Naive thymus-derived CD8-positive, alpha-beta T cell (primary cell): ENCODE measurements around the gene NOS3. TPM values are rescaled to one million over a fixed set of nuclear protein-coding genes. Genes with fewer than 3 reads are reported as not detected.

ENCODE experiments used
- ATAC-seq, 2 donors: fragments of 150-1000 bp; cut with Tn5 transposase in 1 of 2; sonication (Bioruptor Pico), chemical (Tn5 transposase) in 1 of 2; 1 replicate in 1 of 2; 2 replicates in 1 of 2; pipeline ENCODE4 v1.10.0; 2021; ENCODE audit warnings: mild to moderate bottlenecking in 2 of 2, moderate library complexity in 2 of 2
- POLR2A ChIA-PET: fragments of 350-600 bp; sonication (Branson Sonifier 250); formaldehyde crosslinking; loops from one replicate; lab custom pipeline; 2021; ENCODE audit warnings: antibody characterized with exemption; lab: Charles Lee
- DNase-seq, 10 donors: peaks; one replicate each; pipeline versions ENCODE4 v3.0.0 to v3.0.0-alpha.2; 2020 to 2022
- H3K27ac Mint-ChIP-seq, 10 donors: one replicate each; pipeline ENCODE4 v1.8.0; 2020 to 2022; ENCODE audit warnings: mild to moderate bottlenecking in 10 of 10, mixed read lengths in 10 of 10, moderate library complexity in 4 of 10, inconsistent platforms in 1 of 10
- H3K27me3 Mint-ChIP-seq, 5 donors: one replicate each; pipeline ENCODE4 v1.8.0; 2021 to 2022; ENCODE audit warnings: mixed read lengths in 5 of 5
- H3K36me3 Mint-ChIP-seq, 3 donors: one replicate each; pipeline ENCODE4 v1.8.0; 2020 to 2022; ENCODE audit warnings: mixed read lengths in 3 of 3, mild to moderate bottlenecking in 2 of 3, inconsistent platforms in 1 of 3
- H3K4me1 Mint-ChIP-seq, 4 donors: one replicate each; pipeline ENCODE4 v1.8.0; 2021 to 2022; ENCODE audit warnings: mixed read lengths in 4 of 4
- H3K4me3 Mint-ChIP-seq, 10 donors: one replicate each; pipeline ENCODE4 v1.8.0; 2020 to 2022; ENCODE audit warnings: mild to moderate bottlenecking in 10 of 10, mixed read lengths in 10 of 10, moderate library complexity in 6 of 10, inconsistent platforms in 1 of 10
- H3K9me3 Mint-ChIP-seq, 9 donors: one replicate each; pipeline ENCODE4 v1.8.0; 2020 to 2022; ENCODE audit warnings: mixed read lengths in 9 of 9, mild to moderate bottlenecking in 3 of 9, inconsistent platforms in 1 of 9, moderate library complexity in 1 of 9
- polyA plus RNA-seq, 3 donors: library from polyadenylated mRNA; unstranded; fragments of 300-500 nt; fragmentation: Illumina TruSeq; gene quantifications; one replicate each; pipeline ENCODE4 v1.2.3, GENCODE V29; 2021
- total RNA-seq, 8 experiments: library from RNA in 2 of 8; stranded (reverse) in 2 of 8; gene quantifications; one replicate each; pipeline ENCODE4 v1.2.3 and lab custom pipeline; 2021 to 2026

The NOS3 gene
- total and polyA plus RNA-seq, 5 experiments from 2014 or later = 1.4 to 3.3 (median 1.8) TPM

DNA sequence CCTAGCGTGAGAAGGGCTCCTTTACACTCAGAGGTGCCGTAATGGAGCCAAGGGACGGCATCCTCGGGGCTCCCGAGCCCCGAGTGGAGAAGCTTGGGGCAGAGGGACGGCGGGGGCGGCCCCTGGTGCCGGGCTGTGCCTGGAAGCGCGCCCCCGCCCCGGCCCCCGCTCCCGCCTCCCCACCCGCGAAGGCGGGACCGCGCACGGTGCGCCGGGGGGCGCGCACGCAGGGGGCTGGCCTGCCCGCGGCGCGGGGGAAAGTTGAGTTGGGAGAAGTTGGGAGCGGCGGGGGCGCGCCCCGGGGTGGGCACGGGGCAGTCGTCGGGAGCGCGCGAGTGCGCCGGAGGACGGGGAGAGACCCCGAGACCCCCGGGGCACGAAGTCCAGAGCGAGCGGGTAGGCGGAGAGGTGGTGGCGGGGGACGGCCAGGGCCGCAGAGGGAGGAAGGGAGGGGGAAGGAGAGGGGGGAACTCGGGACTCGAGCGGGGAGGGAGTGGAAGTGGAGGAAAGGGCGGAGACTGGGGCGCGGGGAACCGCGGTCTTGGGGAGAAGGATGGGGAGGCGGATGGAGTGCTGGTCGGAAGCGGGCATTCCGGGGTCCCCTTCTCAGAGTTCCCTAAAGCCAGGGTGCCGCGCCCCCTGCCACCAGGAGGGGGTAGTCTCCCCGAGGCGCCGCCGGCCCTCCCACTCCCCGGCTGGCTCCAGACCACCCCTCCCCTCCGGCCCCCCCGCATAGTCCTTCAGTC is 68.7 kb downstream of the NOS3 start, which contains the start of gene SLC4A2:
SLC4A2 (plus strand) TSS at position 223 of the 746 bp plus-strand sequence. CDS start 2,399 bp downstream, outside the sequence.
- ATAC-seq (peak in 1 of 2 donors; percentile 4), DNase-seq (peak; percentile 52 to 79 (median 70))
- peak within 1 kb of the TSS; percentile 88 to 97 (median 94) for H3K4me3 Mint-ChIP-seq
- H3K9me3 Mint-ChIP-seq = no peaks in the 10 kb centered on the region
- peak within 1 kb of the TSS; percentile 85 to 98 (median 96) for H3K27ac Mint-ChIP-seq
- POLR2A ChIA-PET = interaction anchor here (1.0 to 5.2 kb wide), 6 partner anchors 20 to 49 kb away, joined by 3 to 42 read pairs (median 14); partner anchors contain the start of genes ABCB8, AGAP3, FASTK and TMUB1
- H3K27me3 Mint-ChIP-seq = no peaks in the 10 kb centered on the region
- H3K36me3 Mint-ChIP-seq = peaks cover 0 to 6% (median 0%) of the 10 kb centered on the region in 3 donors
- peaks cover 17 to 48% (median 42%) of the 10 kb centered on the region in 4 donors for H3K4me1 Mint-ChIP-seq

DNA sequence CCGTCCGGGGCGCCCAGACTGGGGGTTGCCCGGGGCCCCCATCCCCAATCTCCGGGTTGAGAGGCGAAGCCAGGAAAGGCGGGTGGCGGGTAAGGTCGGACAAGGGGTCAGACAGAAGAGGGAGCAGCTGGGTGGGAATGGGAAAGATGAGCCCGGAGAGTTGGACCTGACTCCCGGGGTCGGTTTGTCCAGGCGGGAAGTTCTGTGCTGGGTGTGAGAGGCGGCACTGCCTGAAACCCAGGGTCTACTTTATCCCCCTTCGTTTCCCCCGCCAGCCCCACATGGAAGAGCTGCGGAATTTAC is 69.2 kb downstream of the NOS3 start:
- Mint-ChIP-seq H3K27me3 (no peaks in the 10 kb centered on the region), H3K9me3 (no peaks in the 10 kb centered on the region), H3K27ac (peak overlapping the region in 7 of 10 donors; percentile 15 to 74 (median 60)), H3K4me1 (peaks cover 17 to 47% (median 41%) of the 10 kb centered on the region in 4 donors), H3K36me3 (peaks cover 0 to 9% (median 0%) of the 10 kb centered on the region in 3 donors), H3K4me3 (peak overlapping the region; percentile 80 to 97 (median 86))
- POLR2A ChIA-PET = interaction anchor here (1.7 to 5.2 kb wide), 2 partner anchors 19 to 32 kb away, joined by 7 to 42 read pairs; partner anchors contain the start of genes ABCB8 and FASTK
- no peak for DNase-seq
- ATAC-seq = no peak

DNA sequence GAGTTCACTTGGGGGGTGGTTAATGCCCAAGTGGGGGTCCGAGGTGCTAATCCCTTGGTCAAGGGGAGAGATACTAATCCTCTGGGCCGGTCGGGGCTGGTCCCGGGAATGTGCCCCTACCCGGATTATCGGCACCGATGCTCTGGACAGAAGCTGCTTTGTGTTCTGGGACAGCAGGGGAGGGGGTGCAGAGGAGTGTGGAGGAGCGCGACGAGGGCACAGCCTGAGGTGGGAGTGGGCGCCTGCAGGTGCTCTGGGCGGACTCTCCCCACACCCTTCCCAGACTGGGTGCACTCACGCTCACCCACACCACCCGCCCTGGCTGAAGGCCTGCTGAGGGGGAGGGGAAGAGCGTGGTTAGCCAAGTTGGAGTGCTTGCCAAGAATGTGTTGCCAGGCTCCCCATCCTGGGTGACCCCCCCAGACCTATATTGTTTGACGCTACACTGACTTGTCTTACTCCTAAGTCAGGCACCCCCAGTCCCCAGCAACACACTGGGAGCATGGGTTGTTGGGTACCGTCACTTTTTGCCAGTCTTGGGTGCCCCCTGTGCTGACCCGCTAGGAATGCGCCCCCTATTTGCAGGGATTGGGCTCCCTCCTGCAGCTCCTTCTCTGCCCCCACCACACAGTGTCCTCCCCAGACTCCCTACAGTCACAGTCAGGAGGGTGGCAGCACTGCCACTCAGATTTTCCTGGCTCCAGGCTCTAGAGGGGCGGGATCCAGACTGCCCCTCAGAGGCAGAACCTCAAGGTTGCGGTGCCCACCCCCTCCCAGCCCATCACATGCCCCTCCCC is 69.8 kb downstream of the NOS3 start:
- Mint-ChIP-seq H3K27me3 (no peaks in the 10 kb centered on the region), H3K36me3 (peaks cover 0 to 14% (median 0%) of the 10 kb centered on the region in 3 donors), H3K9me3 (no peaks in the 10 kb centered on the region), H3K4me3 (peak overlapping the region; percentile 80 to 97 (median 86)), H3K4me1 (peaks cover 17 to 47% (median 41%) of the 10 kb centered on the region in 4 donors), H3K27ac (peak overlapping the region in 7 of 10 donors; percentile 60 to 85 (median 66))
- ATAC-seq = no peak
- POLR2A ChIA-PET = interaction anchor here (1.7 to 5.2 kb wide), 2 partner anchors 18 to 32 kb away, joined by 7 to 42 read pairs; partner anchors contain the start of genes ABCB8 and FASTK
- DNase-seq = no peak

DNA sequence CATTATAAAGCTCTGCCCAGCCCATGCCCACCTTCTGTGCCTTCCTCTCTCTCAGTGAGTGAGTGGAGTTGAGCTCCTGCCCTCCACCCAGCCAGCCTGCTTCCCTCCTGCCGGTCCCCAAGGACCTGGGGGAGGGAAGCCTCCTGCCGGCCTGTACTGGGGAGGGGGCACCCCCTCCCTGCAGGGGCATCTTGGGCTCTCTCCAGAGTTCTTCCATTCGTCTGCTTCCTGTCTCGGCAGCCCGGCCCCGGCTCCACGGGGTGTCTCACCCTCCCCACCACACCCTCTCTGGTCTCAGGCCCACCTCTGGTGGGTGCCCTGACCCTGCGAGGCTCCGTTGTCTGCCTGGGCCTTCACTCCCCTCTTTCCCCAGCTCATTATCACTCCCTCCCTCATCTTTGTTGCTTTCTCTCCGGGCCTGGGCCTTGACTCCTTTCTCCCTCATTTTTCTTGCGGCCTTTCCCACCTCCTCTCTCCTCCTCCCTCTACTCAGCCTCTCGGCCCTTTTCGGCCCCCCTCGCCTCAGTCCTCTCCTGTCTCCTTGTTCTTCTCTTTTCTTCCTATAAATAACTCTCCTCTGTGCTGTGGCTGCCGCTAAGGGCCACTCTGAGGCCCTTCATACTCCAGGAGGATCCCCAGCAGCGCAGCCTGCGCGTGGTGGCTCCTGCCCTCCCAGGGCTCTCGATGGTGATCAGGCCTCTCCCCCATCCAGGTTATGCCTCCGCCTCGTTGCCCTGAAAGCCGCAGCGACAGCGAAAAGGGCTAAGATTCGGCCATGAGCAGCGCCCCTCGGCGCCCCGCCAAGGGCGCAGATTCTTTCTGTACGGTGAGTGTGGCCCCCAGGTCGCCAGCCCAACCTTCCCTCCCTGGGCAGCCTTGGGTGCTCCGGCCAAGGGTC is 70.6 kb downstream of the NOS3 start:
- peak overlapping the region in 9 of 10 donors; percentile 44 to 94 (median 75) for H3K4me3 Mint-ChIP-seq
- peak overlapping the region in 7 of 10 donors; percentile 3 to 85 (median 63) for H3K27ac Mint-ChIP-seq
- no peaks in the 10 kb centered on the region for H3K9me3 Mint-ChIP-seq
- peaks cover 0 to 14% (median 0%) of the 10 kb centered on the region in 3 donors for H3K36me3 Mint-ChIP-seq
- DNase-seq (no peak), ATAC-seq (no peak)
- POLR2A ChIA-PET = interaction anchor here (1.1 to 5.2 kb wide), 5 partner anchors 13 to 44 kb away, joined by 3 to 42 read pairs (median 4); partner anchors contain the start of genes ABCB8 and FASTK
- peaks cover 17 to 47% (median 39%) of the 10 kb centered on the region in 4 donors for H3K4me1 Mint-ChIP-seq
- no peaks in the 10 kb centered on the region for H3K27me3 Mint-ChIP-seq

DNA sequence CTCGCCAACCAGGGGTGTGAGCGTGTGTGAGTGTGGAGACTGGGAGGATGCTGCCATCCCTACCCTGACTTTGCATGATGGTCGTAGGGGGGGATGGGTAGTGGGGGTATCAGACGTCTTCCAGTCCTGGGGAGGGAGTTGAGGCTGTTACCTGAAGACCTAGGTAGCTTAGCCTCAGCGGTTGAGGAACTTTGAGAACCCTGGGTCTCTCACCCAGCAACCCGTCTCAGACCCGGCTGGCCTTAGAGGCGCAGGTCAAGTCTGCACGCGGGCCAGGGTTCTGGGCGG is 71.2 kb downstream of the NOS3 start:
- H3K4me1 Mint-ChIP-seq = peaks cover 16 to 41% (median 36%) of the 10 kb centered on the region in 4 donors
- no peaks in the 10 kb centered on the region for H3K27me3 Mint-ChIP-seq
- peaks cover 0 to 17% (median 0%) of the 10 kb centered on the region in 3 donors for H3K36me3 Mint-ChIP-seq
- ATAC-seq (no peak), DNase-seq (no peak)
- H3K4me3 Mint-ChIP-seq = peak overlapping the region in 3 of 10 donors; percentile 4 to 82 (median 31)
- POLR2A ChIA-PET = interaction anchor here (1.1 to 1.4 kb wide), 3 partner anchors 12 to 45 kb away, joined by 3 to 4 read pairs (median 4); partner anchors contain the start of gene ABCB8
- no peaks in the 10 kb centered on the region for H3K9me3 Mint-ChIP-seq
- peak overlapping the region in 2 of 10 donors; percentile 54 to 83 for H3K27ac Mint-ChIP-seq

DNA sequence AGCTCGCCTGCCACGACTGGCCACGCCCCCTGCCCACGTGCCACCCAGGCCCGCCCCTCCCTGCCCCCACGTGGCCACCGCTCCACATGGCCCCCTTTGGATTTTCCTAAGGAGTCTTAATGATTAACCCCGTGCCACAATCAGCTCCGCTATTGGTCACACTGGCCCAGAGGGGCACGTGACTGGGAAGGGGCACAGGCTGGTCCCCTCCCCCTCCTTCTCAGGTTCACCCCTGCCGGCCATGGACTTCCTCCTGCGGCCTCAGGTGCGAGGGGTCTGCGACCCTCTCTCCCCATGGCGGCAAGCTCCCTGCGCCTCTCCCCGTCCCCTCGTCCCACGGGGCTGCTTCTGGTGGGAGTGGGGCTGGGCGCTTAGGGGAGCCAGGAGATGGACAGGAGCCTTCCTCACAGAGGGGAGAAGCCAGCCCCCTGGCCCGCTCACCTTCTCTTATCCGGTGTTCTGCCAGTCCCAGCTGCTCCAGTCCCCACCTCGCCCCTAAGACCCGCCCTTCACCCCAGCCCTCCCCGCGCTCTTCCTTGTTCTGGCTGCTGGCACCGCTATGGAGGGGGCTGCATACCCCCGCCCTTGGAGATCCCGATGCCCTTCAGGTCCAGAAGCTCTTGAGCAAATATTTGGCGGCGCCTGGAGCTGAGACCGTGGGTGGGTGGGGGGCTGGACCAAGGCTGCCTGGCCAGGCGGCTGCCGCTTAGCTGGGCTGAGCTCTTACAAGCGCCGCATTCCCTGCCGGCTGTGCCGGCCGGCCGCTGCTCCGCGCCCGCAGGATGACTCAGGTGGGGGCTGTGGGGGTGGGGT is 71.8 kb downstream of the NOS3 start:
- ATAC-seq (no peak), DNase-seq (no peak)
- H3K9me3 Mint-ChIP-seq = no peaks in the 10 kb centered on the region
- H3K27me3 Mint-ChIP-seq = no peaks in the 10 kb centered on the region
- H3K4me1 Mint-ChIP-seq = peaks cover 11 to 36% (median 30%) of the 10 kb centered on the region in 4 donors
- H3K36me3 Mint-ChIP-seq = peaks cover 0 to 22% (median 0%) of the 10 kb centered on the region in 3 donors
- no peak overlapping the region for H3K4me3 Mint-ChIP-seq
- no peak overlapping the region for H3K27ac Mint-ChIP-seq
- POLR2A ChIA-PET = interaction anchor here (1.0 to 1.4 kb wide), 4 partner anchors 12 to 45 kb away, joined by 3 to 8 read pairs (median 4); partner anchors contain the start of gene ABCB8

DNA sequence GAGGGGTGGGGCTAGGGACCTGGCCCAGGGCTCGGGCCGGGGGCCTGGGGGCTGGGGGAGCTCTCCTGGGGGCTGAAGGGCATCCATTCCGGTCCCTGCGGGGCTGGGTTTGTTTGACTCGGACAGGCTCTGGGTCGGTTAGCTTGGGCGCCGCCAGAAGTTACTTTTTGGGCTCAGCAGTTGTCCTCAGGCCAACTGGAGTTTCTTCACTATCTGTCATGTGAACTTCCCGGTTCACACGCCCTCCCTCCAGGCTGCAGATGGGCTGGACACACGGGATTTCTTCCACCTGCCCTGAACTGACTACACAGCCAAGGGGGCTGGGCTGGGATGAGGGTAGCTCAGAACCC is 72.4 kb downstream of the NOS3 start:
- H3K36me3 Mint-ChIP-seq = peaks cover 0 to 28% (median 0%) of the 10 kb centered on the region in 3 donors
- no peak overlapping the region for H3K4me3 Mint-ChIP-seq
- DNase-seq (no peak), ATAC-seq (no peak)
- peaks cover 11 to 31% (median 28%) of the 10 kb centered on the region in 4 donors for H3K4me1 Mint-ChIP-seq
- no peaks in the 10 kb centered on the region for H3K9me3 Mint-ChIP-seq
- no peak overlapping the region for H3K27ac Mint-ChIP-seq
- POLR2A ChIA-PET = interaction anchor here (1.0 to 1.4 kb wide), 2 partner anchors 11 to 13 kb away, joined by 4 to 8 read pairs; no protein-coding TSS in a partner anchor
- H3K27me3 Mint-ChIP-seq = no peaks in the 10 kb centered on the region

Other genes starting within 250 kb of the NOS3 start
- not detected for gene TMEM176B, start 190.7 kb upstream of the NOS3 start, total RNA-seq
- under 1 TPM in 1 of 3 donors, not detected in 2; 0.69 TPM for gene TMEM176B, start 190.7 kb upstream of the NOS3 start, polyA plus RNA-seq
- gene TMEM176A, start 190.2 kb upstream of the NOS3 start, total RNA-seq = under 1 TPM in 1 of 2 experiments, not detected in 1; 0.88 TPM
- gene TMEM176A, start 190.2 kb upstream of the NOS3 start, polyA plus RNA-seq = under 1 TPM in 2 of 3 donors, not detected in 1; 0.18 to 0.62 TPM
- gene AOC1, start 138.5 kb upstream of the NOS3 start, total RNA-seq = not detected
- not detected for gene AOC1, start 138.5 kb upstream of the NOS3 start, polyA plus RNA-seq
- 1 to 10 TPM; 1.3 to 1.6 TPM for gene KCNH2, start 12.7 kb upstream of the NOS3 start, total RNA-seq
- 1 to 10 TPM in 2 of 3 donors, under 1 TPM in 1; 0.45 to 2.5 (median 1.5) TPM for gene KCNH2, start 12.7 kb upstream of the NOS3 start, polyA plus RNA-seq
- 10 to 100 TPM; 34.6 to 42.2 TPM for gene ATG9B, start 33.5 kb downstream of the NOS3 start, total RNA-seq
- gene ATG9B, start 33.5 kb downstream of the NOS3 start, polyA plus RNA-seq = 10 to 100 TPM in 2 of 3 donors, 1 to 10 TPM in 1; 9.2 to 39.1 (median 24.7) TPM
- 10 to 100 TPM; 71.3 to 74.7 TPM for gene ABCB8, start 37.4 kb downstream of the NOS3 start, total RNA-seq
- 10 to 100 TPM; 17.1 to 18.4 (median 17.4) TPM for gene ABCB8, start 37.4 kb downstream of the NOS3 start, polyA plus RNA-seq
- gene ASIC3, start 57.5 kb downstream of the NOS3 start, total RNA-seq = 10 to 100 TPM; 13.5 TPM
- gene ASIC3, start 57.5 kb downstream of the NOS3 start, polyA plus RNA-seq = not detected
- 1 to 10 TPM; 4.1 to 6.0 TPM for gene CDK5, start 66.9 kb downstream of the NOS3 start, total RNA-seq
- 10 to 100 TPM; 10.7 to 13.2 (median 11.7) TPM for gene CDK5, start 66.9 kb downstream of the NOS3 start, polyA plus RNA-seq
- 10 to 100 TPM; 52.5 to 60.6 TPM for gene SLC4A2, start 68.6 kb downstream of the NOS3 start, total RNA-seq
- gene SLC4A2, start 68.6 kb downstream of the NOS3 start, polyA plus RNA-seq = 10 to 100 TPM; 10.1 to 18.0 (median 14.8) TPM
- 100 to 1,000 TPM; 145 TPM for gene FASTK, start 89.8 kb downstream of the NOS3 start, total RNA-seq
- gene FASTK, start 89.8 kb downstream of the NOS3 start, polyA plus RNA-seq = 10 to 100 TPM; 38.8 to 63.6 (median 44.2) TPM
- gene TMUB1, start 92.5 kb downstream of the NOS3 start, total RNA-seq = 10 to 100 TPM; 41.8 to 45.6 TPM
- gene TMUB1, start 92.5 kb downstream of the NOS3 start, polyA plus RNA-seq = 10 to 100 TPM; 42.9 to 70.6 (median 49.1) TPM
- 10 to 100 TPM; 35.2 to 36.9 TPM for gene AGAP3, start 95.5 kb downstream of the NOS3 start, total RNA-seq
- 1 to 10 TPM; 1.1 to 6.0 (median 3.7) TPM for gene AGAP3, start 95.5 kb downstream of the NOS3 start, polyA plus RNA-seq
- not detected for gene GBX1, start 176.7 kb downstream of the NOS3 start, total RNA-seq
- gene GBX1, start 176.7 kb downstream of the NOS3 start, polyA plus RNA-seq = not detected
- not detected for gene ASB10, start 196.2 kb downstream of the NOS3 start, total RNA-seq
- not detected for gene ASB10, start 196.2 kb downstream of the NOS3 start, polyA plus RNA-seq
- 1 to 10 TPM; 2.5 to 2.6 TPM for gene H2BK1, start 219.5 kb downstream of the NOS3 start, total RNA-seq
- not detected for gene H2BK1, start 219.5 kb downstream of the NOS3 start, polyA plus RNA-seq
- 10 to 100 TPM; 30.2 to 34.2 TPM for gene ABCF2, start 236.2 kb downstream of the NOS3 start, total RNA-seq
- gene ABCF2, start 236.2 kb downstream of the NOS3 start, polyA plus RNA-seq = 10 to 100 TPM; 23.0 to 40.4 (median 31.6) TPM
- gene CHPF2, start 241.5 kb downstream of the NOS3 start, total RNA-seq = 10 to 100 TPM; 47.8 to 48.6 TPM
- 10 to 100 TPM; 16.8 to 20.1 (median 17.6) TPM for gene CHPF2, start 241.5 kb downstream of the NOS3 start, polyA plus RNA-seq